T-helper 1 cell treated with Interleukin-12 subunit alpha and Interleukin-12 subunit beta and Interleukin-4 antibody, amounts not matched to agents 30 ng/mL and 1 ng/mL, for 36 hours (primary cell): ENCODE measurements around the gene MBD5. TPM values are rescaled to one million over a fixed set of nuclear protein-coding genes. Genes with fewer than 3 reads are reported as not detected.

Experiments used
- total RNA-seq: library from RNA; stranded (reverse); gene quantifications from 2 replicates; pipeline ENCODE4 v1.2.3, GENCODE V29; 2022

The MBD5 gene
- total RNA-seq, 1 donor from 2014 or later, result 53.2 TPM

Other genes starting within 250 kb of the MBD5 start
- gene ACVR2A, start 176.1 kb upstream of the MBD5 start, total RNA-seq, result 5.7 TPM in 2 replicates
- 29.1 and 31.2 TPM in 2 replicates for gene ORC4, start 354 bp upstream of the MBD5 start, total RNA-seq